Fibroblast of villous mesenchyme (primary cell): Measurements from ENCODE around the gene GMNN. TPM values are rescaled to one million over a fixed set of nuclear protein-coding genes. Genes with fewer than 3 reads are reported as not detected.
"Not testable (repeated sequence)": the region's sequence is repeated elsewhere in the genome, so short reads cannot be mapped to it uniquely, and the experiment has no call there.

Experiments used
- DNase-seq: peaks from one replicate; pipeline ENCODE4 v3.0.0-alpha.2; 2010; ENCODE audit warnings: low read depth
- H3K4me3 ChIP-seq: 2 replicates; pipeline ENCODE4 v1.5.1; 2011; ENCODE audit warnings: low read depth, mild to moderate bottlenecking, low read length
- total RNA-seq: library from RNA; depleted of rRNA; stranded (reverse); fragments of >200 nt; gene quantifications from 2 replicates; pipeline ENCODE4 v1.2.3, GENCODE V29; 2012
- TF ChIP-seq, protein P1 (sequence below): IDR thresholded peaks from 2 replicates; pipeline ENCODE4 v1.5.1; 2012; ENCODE audit warnings: low read depth, mild to moderate bottlenecking, low read length; ENCODE audit not compliant: insufficient read depth

GMNN gene
- 23.5 and 24.2 TPM in 2 replicates for total RNA-seq

DNA sequence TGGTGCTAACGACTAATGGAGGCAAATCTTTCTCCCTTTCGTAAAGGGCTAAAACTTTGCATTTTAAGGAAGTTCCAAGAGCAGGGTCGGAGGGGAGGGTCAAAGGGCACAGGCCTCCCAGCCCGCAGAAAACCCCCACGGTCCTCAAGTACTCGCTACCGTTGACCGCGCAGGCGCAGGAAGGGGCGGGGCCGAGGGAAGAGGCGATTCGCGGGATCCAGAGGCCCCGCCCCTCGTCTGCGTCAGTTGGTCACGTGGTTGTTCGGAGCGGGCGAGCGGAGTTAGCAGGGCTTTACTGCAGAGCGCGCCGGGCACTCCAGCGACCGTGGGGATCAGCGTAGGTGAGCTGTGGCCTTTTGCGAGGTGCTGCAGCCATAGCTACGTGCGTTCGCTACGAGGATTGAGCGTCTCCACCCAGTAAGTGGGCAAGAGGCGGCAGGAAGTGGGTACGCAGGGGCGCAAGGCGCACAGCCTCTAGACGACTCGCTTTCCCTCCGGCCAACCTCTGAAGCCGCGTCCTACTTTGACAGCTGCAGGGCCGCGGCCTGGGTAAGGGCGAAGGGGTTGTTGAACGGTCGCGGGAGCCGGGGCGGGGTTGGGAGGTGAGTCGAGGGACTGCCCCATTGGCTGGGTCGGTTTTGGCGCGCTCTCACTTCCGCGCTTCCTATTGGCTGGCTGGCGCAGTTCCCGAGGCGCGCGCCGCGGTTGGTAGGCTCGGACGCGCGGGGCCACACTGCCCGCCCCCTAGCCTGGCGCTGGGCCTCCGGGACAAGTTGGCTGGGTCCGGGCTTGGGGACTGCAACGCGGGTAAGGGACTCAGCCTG, at the start of gene GMNN:
Gene GMNN, plus strand, starts transcription at position 242 of the 824 bp plus-strand sequence. CDS start 2,310 bp downstream, outside the sequence.
- TF ChIP-seq, protein P1, sequence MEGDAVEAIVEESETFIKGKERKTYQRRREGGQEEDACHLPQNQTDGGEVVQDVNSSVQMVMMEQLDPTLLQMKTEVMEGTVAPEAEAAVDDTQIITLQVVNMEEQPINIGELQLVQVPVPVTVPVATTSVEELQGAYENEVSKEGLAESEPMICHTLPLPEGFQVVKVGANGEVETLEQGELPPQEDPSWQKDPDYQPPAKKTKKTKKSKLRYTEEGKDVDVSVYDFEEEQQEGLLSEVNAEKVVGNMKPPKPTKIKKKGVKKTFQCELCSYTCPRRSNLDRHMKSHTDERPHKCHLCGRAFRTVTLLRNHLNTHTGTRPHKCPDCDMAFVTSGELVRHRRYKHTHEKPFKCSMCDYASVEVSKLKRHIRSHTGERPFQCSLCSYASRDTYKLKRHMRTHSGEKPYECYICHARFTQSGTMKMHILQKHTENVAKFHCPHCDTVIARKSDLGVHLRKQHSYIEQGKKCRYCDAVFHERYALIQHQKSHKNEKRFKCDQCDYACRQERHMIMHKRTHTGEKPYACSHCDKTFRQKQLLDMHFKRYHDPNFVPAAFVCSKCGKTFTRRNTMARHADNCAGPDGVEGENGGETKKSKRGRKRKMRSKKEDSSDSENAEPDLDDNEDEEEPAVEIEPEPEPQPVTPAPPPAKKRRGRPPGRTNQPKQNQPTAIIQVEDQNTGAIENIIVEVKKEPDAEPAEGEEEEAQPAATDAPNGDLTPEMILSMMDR: no peak
- peak within 1 kb of the TSS; percentile 89 for H3K4me3 ChIP-seq
- DNase-seq: peak; percentile 92

DNA sequence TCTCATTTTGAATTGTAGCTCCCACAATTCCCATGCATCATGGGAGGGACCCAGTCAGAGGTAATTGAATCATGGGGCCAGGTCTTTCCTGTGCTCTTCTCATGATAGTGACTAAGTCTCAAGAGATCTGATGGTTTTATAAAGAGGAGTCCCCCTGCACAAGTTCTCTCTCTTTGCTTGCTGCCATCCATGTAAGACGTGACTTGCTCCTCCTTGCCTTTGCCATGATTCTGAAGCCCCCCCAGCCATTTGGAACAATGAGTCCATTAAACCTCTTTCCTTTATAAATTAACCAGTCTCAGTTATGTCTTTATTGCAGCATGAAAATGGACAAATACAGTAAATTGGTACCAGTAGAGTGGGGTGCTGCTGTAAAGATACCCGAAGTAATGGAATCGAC, 44.1 kb upstream of the GMNN start:
- DNase-seq, H3K4me3 ChIP-seq: not testable (repeated sequence)

DNA sequence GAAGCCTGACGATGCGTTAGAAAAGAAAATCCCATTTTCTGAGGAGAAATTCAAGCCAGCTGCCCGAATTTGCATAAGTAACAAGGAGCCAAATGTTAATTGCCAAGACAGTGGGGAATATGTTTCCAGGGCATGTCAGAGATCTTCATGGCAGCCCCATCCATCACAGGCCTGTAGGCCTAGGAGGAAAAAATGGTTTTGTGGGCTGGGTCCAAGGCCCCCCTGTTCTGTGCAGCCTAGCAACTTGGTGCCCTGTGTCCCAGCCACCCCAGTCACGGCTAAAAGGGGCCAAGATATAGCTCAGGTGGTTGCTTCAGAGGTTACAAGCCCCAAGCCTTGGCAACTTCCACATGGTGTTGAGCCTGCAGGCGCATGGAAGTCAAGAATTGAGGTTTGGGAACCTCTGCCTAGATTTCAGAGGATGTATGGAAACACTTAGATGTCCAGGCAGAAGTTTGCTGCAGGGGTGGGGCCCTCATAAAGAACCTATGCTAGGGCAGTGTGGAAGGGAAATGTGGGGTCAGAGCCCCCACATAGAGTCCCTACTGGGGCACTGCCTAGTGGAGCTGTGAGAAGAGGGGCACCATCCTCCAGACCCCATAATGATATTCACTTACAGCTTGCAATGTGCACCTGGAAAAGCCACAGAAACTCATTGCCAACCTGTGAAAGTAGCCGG, 43.1 kb upstream of the GMNN start:
- not testable (repeated sequence) for H3K4me3 ChIP-seq, DNase-seq

DNA sequence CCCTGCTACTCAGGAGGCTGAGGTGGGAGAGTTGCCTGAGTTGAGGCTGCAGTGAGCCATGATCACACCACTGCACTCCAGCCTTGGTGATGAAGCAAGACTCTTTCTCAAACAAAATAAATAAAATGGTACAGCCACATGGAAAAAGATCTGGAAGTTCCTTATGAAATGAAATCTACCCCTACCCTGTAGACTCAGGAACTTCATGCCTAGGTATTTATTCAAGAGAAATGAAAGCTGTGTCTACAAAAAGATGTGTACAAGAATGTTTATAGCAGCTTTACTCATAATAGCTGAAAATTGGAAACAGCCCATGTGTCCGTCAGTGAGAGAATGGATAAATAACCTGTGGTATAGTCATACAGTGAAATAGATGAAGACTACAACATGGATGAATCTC, 40.6 kb upstream of the GMNN start:
- no peak overlapping the region for H3K4me3 ChIP-seq
- TF ChIP-seq, protein P1: no peak
- DNase-seq: no peak

DNA sequence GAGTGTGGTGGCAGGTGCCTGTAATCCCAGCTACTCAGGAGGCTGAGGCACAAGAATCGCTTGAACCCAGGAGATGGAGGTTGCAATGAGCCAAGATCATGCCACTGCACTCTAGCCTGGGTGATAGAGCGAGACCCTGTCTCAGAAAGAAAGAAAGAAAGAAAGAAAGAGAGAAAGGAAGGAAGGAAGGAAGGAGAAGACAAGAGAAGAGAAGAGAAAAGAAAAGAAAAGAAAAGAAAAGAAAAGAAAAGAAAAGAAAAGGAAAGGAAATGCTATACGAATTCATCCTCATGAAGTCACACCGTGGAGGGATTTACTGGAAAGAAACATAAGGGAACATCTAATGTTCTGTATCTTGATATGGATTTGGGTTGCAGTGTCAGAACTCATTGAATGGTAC, 40.0 kb upstream of the GMNN start:
- H3K4me3 ChIP-seq, DNase-seq: not testable (repeated sequence)

DNA sequence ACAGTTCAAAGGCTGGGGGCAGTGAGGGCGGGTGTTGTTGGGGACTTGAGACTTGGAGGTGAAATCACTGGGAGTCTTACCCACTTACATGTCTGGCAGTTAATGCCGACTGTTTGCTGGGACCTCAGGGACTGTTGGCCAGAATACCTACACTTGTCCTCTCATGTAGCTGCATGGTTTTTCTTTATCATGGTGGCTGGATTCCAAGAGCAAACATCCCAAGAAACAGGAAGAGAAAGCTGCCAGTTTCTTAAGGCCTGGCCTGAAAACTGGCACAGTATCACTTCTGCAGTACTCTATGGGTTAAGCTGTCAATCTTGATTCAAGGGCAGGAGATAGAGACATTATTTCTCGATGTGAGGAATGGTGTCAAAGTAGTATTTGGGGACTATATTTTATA, 36.0 kb upstream of the GMNN start:
- H3K4me3 ChIP-seq: no peak overlapping the region
- no peak for DNase-seq
- TF ChIP-seq, protein P1: no peak

DNA sequence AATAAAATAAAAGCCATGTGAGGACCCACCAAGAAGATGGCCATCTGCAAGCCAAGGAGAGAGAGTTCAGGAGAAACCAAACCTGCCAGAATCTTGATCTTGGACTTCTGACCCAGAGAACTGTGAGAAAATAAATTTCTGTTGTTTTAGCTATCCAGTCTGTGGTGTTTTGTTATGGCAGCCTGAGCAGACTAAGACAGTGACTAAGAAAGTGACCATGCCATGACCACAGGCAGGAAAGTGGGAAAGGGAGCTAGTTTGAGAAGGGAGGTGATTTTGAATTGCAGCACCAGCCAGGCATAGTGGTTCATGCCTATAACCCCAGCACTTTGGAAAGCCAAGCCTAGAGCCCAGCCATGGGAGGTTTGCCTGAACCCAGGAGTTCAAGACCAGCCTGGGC, 33.9 kb upstream of the GMNN start:
- TF ChIP-seq, protein P1: no peak
- H3K4me3 ChIP-seq: no peak overlapping the region
- no peak for DNase-seq

DNA sequence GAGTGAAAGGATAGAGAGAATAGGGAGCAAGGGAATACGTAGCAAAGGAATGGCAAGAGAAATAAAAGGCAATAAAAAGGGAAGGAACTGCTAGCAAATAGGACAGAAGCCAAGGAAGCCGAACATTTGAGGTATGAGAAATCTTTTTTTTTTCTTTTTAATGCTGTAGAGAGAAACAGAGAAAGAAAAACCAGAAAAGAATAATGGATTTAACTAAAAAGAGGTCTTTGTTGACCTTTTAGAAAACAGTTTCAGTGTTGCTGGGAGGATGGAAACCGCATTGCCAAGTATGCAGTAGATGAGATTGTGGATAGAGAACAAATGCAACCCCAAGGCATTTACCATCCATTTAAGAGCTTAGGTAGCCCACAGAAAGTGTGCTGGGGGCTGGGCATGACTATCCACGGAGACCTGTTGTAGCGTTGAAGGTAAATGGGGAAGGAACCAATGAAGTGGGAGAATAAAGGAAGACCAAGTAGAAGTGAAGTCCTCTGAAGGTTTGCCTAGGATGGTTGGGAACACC, 32.5 kb upstream of the GMNN start:
- no peak for DNase-seq
- TF ChIP-seq, protein P1: no peak
- no peak overlapping the region for H3K4me3 ChIP-seq
